SK-N-SH (cell line): ENCODE measurements around the gene PPM1E. TPM values are rescaled to one million over a fixed set of nuclear protein-coding genes. Genes with fewer than 3 reads are reported as not detected.

Experiments used
- CTCF ChIA-PET: fragments of 300-600, 350-600 bp; formaldehyde crosslinking; extraction: SDS; loops from one replicate; lab custom pipeline; 2021; lab: Yijun Ruan, JAX
- POLR2A ChIA-PET: fragments of 350-600 bp; sonication (Branson Sonifier 250); formaldehyde crosslinking; extraction: SDS; loops from one replicate; lab custom pipeline; 2020; ENCODE audit warnings: antibody characterized with exemption, inconsistent platforms; lab: Yijun Ruan, JAX
- DNase-seq: peaks from one replicate; pipeline ENCODE4 v3.0.0; 2012
- H2AFZ ChIP-seq: fragments of 200-600 bp; sonication (generic); 2 replicates; pipeline ENCODE4 v1.8.1; 2016; ENCODE audit warnings: antibody characterized with exemption, mild to moderate bottlenecking, low read depth
- H3F3A ChIP-seq: fragments of 200-600 bp; sonication (generic); replicated peaks from 2 replicates; pipeline ENCODE3; 2016; ENCODE audit warnings: antibody characterized with exemption, mild to moderate bottlenecking; ENCODE audit not compliant: insufficient read depth
- H3K27ac ChIP-seq, 2 experiments: fragments of 200-500 bp in 1 of 2; fragments of 200-600 bp in 1 of 2; sonication (Bioruptor generic) in 1 of 2; sonication (generic), shearing (Covaris generic) in 1 of 2; 2 replicates each; pipeline versions ENCODE4 v1.5.1 to v1.6.1; 2014 to 2016; ENCODE audit warnings: low read depth in 2 of 2, inconsistent platforms in 1 of 2, low read length in 1 of 2, mild to moderate bottlenecking in 1 of 2, mixed read lengths in 1 of 2
- H3K27me3 ChIP-seq: fragments of 200-600 bp; sonication (generic), shearing (Covaris generic); 2 replicates; pipeline ENCODE4 v1.6.1; 2016; ENCODE audit warnings: mixed run types; ENCODE audit not compliant: insufficient read depth
- H3K36me3 ChIP-seq, 2 experiments: fragments of 200-500 bp in 1 of 2; fragments of 200-600 bp in 1 of 2; sonication (Bioruptor generic) in 1 of 2; sonication (generic) in 1 of 2; replicated peaks in 1 of 2; 2 replicates each; pipeline versions ENCODE3 to v1.5.1; 2014 to 2016; ENCODE audit warnings: low read length in 1 of 2, mild to moderate bottlenecking in 1 of 2; ENCODE audit not compliant: insufficient read depth in 2 of 2, control insufficient read depth in 1 of 2
- H3K4me1 ChIP-seq, 2 experiments: fragments of 200-500 bp in 1 of 2; fragments of 200-600 bp in 1 of 2; sonication (Bioruptor generic) in 1 of 2; sonication (generic), shearing (Covaris generic) in 1 of 2; 2 replicates each; pipeline versions ENCODE4 v1.5.1 to v1.6.1; 2014 to 2016; ENCODE audit warnings: low read depth in 1 of 2, low read length in 1 of 2, mixed run types in 1 of 2; ENCODE audit not compliant: insufficient read depth in 2 of 2, control insufficient read depth in 1 of 2
- H3K4me2 ChIP-seq: fragments of 200-600 bp; sonication (generic), shearing (Covaris generic); 2 replicates; pipeline ENCODE4 v1.6.1; 2017; ENCODE audit warnings: mixed run types
- H3K4me3 ChIP-seq, 2 experiments: fragments of 200-500 bp in 1 of 2; fragments of 200-600 bp in 1 of 2; sonication (Bioruptor generic) in 1 of 2; sonication (generic), shearing (Covaris generic) in 1 of 2; 2 replicates each; pipeline versions ENCODE4 v1.5.1 to v1.8.1; 2014 to 2016; ENCODE audit warnings: low read depth in 2 of 2, inconsistent platforms in 1 of 2, low read length in 1 of 2, mild to moderate bottlenecking in 1 of 2, mixed read lengths in 1 of 2, moderate library complexity in 1 of 2
- H3K79me2 ChIP-seq: fragments of 200-600 bp; sonication (generic); 2 replicates; pipeline ENCODE4 v1.8.1; 2017; ENCODE audit warnings: mild to moderate bottlenecking; ENCODE audit not compliant: insufficient read depth
- H3K9ac ChIP-seq: fragments of 200-600 bp; sonication (generic); 2 replicates; pipeline ENCODE4 v1.6.1; 2017; ENCODE audit warnings: mixed run types
- H3K9me2 ChIP-seq: fragments of 200-600 bp; sonication (generic); 2 replicates; pipeline ENCODE4 v1.6.1; 2017; ENCODE audit warnings: mixed run types
- H3K9me3 ChIP-seq: fragments of 200-600 bp; sonication (generic); 2 replicates; pipeline ENCODE4 v1.6.1; 2017; ENCODE audit warnings: mixed run types, mild to moderate bottlenecking, moderate library complexity
- H4K20me1 ChIP-seq: fragments of 200-600 bp; sonication (generic); 2 replicates; pipeline ENCODE4 v1.6.1; 2017; ENCODE audit warnings: mild to moderate bottlenecking, mixed run types; ENCODE audit not compliant: insufficient read depth
- ELF1 ChIP-seq: IDR thresholded peaks from 2 replicates; pipeline ENCODE4 v1.4.0; 2012
- FOXJ3 ChIP-seq: sonication (generic); formaldehyde crosslinking; IDR thresholded peaks from 2 replicates; pipeline ENCODE4 v1.5.1; 2020; ENCODE audit warnings: mild to moderate bottlenecking, missing genetic modification reagents
- FOXM1 ChIP-seq: IDR thresholded peaks from 2 replicates; pipeline ENCODE4 v1.4.0; 2012; ENCODE audit warnings: low read depth, mild to moderate bottlenecking
- GABPA ChIP-seq: IDR thresholded peaks from 2 replicates; pipeline ENCODE4 v1.4.0; 2012; ENCODE audit warnings: low read depth, mild to moderate bottlenecking
- GATA2 ChIP-seq: sonication (generic); formaldehyde crosslinking; IDR thresholded peaks from 2 replicates; pipeline ENCODE4 v1.5.0; 2020; ENCODE audit warnings: mild to moderate bottlenecking, missing genetic modification reagents
- JUND ChIP-seq: IDR thresholded peaks from 2 replicates; pipeline ENCODE4 v1.4.0; 2012
- NRF1 ChIP-seq: IDR thresholded peaks from 2 replicates; pipeline ENCODE4 v1.6.1; 2012; ENCODE audit warnings: low read depth, mild to moderate bottlenecking, low read length
- RXRA ChIP-seq: IDR thresholded peaks from 2 replicates; pipeline ENCODE4 v1.4.0; 2012; ENCODE audit warnings: low read depth, mild to moderate bottlenecking, borderline replicate concordance
- SIN3A ChIP-seq: IDR thresholded peaks from 2 replicates; pipeline ENCODE4 v1.6.1; 2012; ENCODE audit warnings: low read depth, mild to moderate bottlenecking, low read length, moderate library complexity, borderline replicate concordance
- TAF1 ChIP-seq: IDR thresholded peaks from 2 replicates; pipeline ENCODE4 v1.6.1; 2012; ENCODE audit warnings: low read depth, mild to moderate bottlenecking, low read length, moderate library complexity, borderline replicate concordance
- TEAD4 ChIP-seq: IDR thresholded peaks from 2 replicates; pipeline ENCODE4 v1.4.0; 2012; ENCODE audit warnings: mild to moderate bottlenecking, borderline replicate concordance; ENCODE audit not compliant: insufficient read depth
- WGBS: methylation state at CpG from one replicate; pipeline ENCODE4 v1.1.6; 2017; ENCODE audit warnings: low lambda C conversion rate; 5-methylcytosine and 5-hydroxymethylcytosine counted together
- polyA plus RNA-seq, 3 experiments: library from polyadenylated mRNA; depleted of rRNA; stranded (reverse); fragments of >200 nt; gene quantifications; 2 replicates each; pipeline ENCODE4 v1.2.3, GENCODE V29; 2012
- TF ChIP-seq, protein P1 (sequence below): fragments of 200-600 bp; sonication (generic); IDR thresholded peaks from 2 replicates; pipeline ENCODE4 v1.6.1; 2017; ENCODE audit warnings: antibody characterized with exemption, mild to moderate bottlenecking, moderate library complexity
- TF ChIP-seq, protein P2 (sequence below): IDR thresholded peaks from 2 replicates; pipeline ENCODE4 v1.4.0; 2012; ENCODE audit warnings: low read depth, borderline replicate concordance
- TF ChIP-seq, protein P3 (sequence below): IDR thresholded peaks from 2 replicates; pipeline ENCODE4; 2012
- TF ChIP-seq, protein P4 (sequence below): fragments of 150-350 bp; IDR thresholded peaks from 2 replicates; pipeline ENCODE4 v1.6.1; 2016; ENCODE audit warnings: mild to moderate bottlenecking, low read depth, low read length

The PPM1E gene
- polyA plus RNA-seq, 1 of the 3 experiments (the other 2 are of a cell fraction), result 0.08 TPM

DNA sequence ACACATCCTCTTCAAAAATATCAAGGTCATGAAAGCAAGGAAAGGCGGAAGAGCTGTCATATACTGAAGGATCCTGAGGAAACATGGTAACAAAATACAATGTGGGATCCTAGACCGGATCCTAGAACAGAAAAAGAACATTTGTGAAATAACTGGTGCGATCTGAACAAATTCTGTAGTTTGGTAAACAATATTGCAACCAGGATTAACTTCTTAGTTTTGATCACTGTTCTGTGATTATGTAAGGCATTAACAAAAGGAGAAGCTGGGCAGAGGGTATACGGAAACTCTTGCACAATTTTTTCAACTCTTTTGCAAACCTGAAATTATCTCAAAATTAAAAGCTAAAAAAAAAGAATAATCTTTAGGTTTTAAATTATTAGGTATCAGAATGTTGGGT lies 241.3 kb downstream of the PPM1E start:
- peaks cover 25 to 35% of the 10 kb centered on the region in 2 experiments for H3K36me3 ChIP-seq
- H3K4me2 ChIP-seq, result no peak overlapping the region
- H3K27ac ChIP-seq, result no peak overlapping the region
- ChIA-PET POLR2A (no interaction called here), CTCF (interaction anchor here (0.6 to 14.0 kb wide), 6 partner anchors 9 to 479 kb away, joined by 3 to 204 read pairs (median 4); no protein-coding TSS in a partner anchor)
- TF ChIP-seq, protein P1, sequence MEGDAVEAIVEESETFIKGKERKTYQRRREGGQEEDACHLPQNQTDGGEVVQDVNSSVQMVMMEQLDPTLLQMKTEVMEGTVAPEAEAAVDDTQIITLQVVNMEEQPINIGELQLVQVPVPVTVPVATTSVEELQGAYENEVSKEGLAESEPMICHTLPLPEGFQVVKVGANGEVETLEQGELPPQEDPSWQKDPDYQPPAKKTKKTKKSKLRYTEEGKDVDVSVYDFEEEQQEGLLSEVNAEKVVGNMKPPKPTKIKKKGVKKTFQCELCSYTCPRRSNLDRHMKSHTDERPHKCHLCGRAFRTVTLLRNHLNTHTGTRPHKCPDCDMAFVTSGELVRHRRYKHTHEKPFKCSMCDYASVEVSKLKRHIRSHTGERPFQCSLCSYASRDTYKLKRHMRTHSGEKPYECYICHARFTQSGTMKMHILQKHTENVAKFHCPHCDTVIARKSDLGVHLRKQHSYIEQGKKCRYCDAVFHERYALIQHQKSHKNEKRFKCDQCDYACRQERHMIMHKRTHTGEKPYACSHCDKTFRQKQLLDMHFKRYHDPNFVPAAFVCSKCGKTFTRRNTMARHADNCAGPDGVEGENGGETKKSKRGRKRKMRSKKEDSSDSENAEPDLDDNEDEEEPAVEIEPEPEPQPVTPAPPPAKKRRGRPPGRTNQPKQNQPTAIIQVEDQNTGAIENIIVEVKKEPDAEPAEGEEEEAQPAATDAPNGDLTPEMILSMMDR, result no peak
- TF ChIP-seq GATA2 (CRISPR knock-in tag) (no peak), TEAD4 (no peak), JUND (no peak), FOXM1 (no peak), NRF1 (no peak), TAF1 (no peak), GABPA (no peak), ELF1 (no peak), FOXJ3 (CRISPR knock-in tag) (no peak), RXRA (no peak), SIN3A (no peak)
- TF ChIP-seq, protein P2, sequence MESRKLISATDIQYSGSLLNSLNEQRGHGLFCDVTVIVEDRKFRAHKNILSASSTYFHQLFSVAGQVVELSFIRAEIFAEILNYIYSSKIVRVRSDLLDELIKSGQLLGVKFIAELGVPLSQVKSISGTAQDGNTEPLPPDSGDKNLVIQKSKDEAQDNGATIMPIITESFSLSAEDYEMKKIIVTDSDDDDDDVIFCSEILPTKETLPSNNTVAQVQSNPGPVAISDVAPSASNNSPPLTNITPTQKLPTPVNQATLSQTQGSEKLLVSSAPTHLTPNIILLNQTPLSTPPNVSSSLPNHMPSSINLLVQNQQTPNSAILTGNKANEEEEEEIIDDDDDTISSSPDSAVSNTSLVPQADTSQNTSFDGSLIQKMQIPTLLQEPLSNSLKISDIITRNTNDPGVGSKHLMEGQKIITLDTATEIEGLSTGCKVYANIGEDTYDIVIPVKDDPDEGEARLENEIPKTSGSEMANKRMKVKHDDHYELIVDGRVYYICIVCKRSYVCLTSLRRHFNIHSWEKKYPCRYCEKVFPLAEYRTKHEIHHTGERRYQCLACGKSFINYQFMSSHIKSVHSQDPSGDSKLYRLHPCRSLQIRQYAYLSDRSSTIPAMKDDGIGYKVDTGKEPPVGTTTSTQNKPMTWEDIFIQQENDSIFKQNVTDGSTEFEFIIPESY, result no peak
- TF ChIP-seq, protein P3, sequence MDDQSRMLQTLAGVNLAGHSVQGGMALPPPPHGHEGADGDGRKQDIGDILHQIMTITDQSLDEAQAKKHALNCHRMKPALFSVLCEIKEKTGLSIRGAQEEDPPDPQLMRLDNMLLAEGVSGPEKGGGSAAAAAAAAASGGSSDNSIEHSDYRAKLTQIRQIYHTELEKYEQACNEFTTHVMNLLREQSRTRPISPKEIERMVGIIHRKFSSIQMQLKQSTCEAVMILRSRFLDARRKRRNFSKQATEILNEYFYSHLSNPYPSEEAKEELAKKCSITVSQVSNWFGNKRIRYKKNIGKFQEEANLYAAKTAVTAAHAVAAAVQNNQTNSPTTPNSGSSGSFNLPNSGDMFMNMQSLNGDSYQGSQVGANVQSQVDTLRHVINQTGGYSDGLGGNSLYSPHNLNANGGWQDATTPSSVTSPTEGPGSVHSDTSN, result no peak
- TF ChIP-seq, protein P4, sequence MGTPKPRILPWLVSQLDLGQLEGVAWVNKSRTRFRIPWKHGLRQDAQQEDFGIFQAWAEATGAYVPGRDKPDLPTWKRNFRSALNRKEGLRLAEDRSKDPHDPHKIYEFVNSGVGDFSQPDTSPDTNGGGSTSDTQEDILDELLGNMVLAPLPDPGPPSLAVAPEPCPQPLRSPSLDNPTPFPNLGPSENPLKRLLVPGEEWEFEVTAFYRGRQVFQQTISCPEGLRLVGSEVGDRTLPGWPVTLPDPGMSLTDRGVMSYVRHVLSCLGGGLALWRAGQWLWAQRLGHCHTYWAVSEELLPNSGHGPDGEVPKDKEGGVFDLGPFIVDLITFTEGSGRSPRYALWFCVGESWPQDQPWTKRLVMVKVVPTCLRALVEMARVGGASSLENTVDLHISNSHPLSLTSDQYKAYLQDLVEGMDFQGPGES, result no peak
- no peaks in the 10 kb centered on the region for H4K20me1 ChIP-seq
- H2AFZ ChIP-seq, result no peak overlapping the region
- no peaks in the 10 kb centered on the region for H3K9me3 ChIP-seq
- H3K4me3 ChIP-seq, result no peak overlapping the region
- H3K79me2 ChIP-seq, result no peaks in the 10 kb centered on the region
- no peaks in the 10 kb centered on the region for H3K9me2 ChIP-seq
- no peak for DNase-seq
- WGBS, result 97% methylated on average over 4 of the region's 4 CpGs
- H3F3A ChIP-seq, result peaks cover 10% of the 10 kb centered on the region
- H3K9ac ChIP-seq, result no peak overlapping the region
- no peaks in the 10 kb centered on the region for H3K27me3 ChIP-seq
- H3K4me1 ChIP-seq, result peaks cover 0 to 4% of the 10 kb centered on the region in 2 experiments; a peak in 2 of 4 replicates
